ENCODE data around the gene SUGCT.
"Not testable (repeated sequence)": the region's sequence is repeated elsewhere in the genome, so short reads cannot be mapped to it uniquely, and the experiment has no call there.

DNA sequence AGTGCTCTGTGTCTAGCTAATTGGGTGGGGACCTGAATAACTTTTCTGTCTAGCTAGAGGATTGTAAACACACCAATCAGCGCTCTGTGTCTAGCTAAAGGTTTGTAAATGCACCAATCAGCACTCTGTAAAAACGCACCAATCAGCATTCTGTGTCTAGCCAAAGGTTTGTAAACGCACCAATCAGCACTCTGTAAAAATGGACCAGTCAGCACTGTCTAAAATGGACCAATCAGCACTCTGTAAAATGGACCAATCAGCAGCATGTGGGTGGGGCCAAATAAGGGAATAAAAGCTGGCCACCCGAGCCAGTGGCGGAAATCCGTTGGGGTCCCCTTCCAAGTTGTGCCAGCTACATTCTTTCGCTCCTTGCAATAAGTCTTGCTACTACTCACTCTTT is 83.8 kb downstream of the SUGCT start:
- not testable (repeated sequence) for TF ChIP-seq CTCF (IDR thresholded peaks at IDR 0.05 in 8 of 11, conservative IDR thresholded peaks at IDR 0.05 in 3 of 11); POLR2AphosphoS5 (IDR thresholded peaks at IDR 0.05)
